NCI-H1694 treated with DMSO at 0.1 percent for 48 hours (cell line): ENCODE measurements around the gene RPL22L1.
"Not testable (repeated sequence)": the region's sequence is repeated elsewhere in the genome, so short reads cannot be mapped to it uniquely, and the experiment has no call there.

ENCODE experiments used
- DNase-seq: peaks from one replicate; lab custom pipeline; 2025; lab: John Stamatoyannopoulos, UW

The RPL22L1 gene

GRCh38 chr3:170877311-170877710, 7.3 kb upstream of the RPL22L1 start:
- not testable (repeated sequence) for DNase-seq

DNA sequence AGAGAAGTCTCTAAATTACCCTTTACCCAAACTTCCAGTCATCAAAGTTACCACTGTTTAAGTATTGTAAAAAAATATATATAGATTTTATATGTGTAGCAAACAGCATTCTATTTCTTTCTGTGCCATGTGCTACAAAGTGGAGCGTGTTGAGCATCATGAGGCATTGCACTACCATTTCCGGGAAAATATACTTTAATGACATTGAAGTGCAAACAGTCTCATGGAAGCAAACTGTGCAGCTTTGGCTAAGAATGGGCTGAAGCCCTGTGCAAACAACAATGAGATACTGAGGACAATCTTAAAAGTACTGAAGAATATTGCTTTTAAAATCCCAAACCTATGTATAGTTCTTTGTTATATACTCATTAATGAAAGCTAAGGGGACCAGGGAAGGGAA, 6.5 kb upstream of the RPL22L1 start:
- no peak for DNase-seq

DNA sequence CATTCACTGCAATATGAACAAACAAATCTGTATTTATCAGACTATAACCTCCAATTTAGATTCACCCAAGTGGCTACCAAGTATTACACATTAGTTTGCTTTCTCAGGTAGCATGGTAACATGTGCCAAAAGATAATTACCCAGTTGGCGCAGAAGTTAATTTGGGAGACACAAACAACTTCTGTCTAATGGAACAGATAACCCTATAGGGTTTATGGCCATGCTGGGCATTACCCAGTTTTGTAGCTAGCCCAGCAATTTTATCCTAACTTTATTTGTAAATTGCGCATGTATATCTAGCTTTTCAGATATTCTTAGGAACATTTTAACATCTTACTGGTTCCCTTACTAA, 780 bp downstream of the RPL22L1 start:
- DNase-seq: no peak

- no peak for DNase-seq
Observed at GRCh38 chr3:170868577-170869238, 1.3 kb downstream of the RPL22L1 start.

DNA sequence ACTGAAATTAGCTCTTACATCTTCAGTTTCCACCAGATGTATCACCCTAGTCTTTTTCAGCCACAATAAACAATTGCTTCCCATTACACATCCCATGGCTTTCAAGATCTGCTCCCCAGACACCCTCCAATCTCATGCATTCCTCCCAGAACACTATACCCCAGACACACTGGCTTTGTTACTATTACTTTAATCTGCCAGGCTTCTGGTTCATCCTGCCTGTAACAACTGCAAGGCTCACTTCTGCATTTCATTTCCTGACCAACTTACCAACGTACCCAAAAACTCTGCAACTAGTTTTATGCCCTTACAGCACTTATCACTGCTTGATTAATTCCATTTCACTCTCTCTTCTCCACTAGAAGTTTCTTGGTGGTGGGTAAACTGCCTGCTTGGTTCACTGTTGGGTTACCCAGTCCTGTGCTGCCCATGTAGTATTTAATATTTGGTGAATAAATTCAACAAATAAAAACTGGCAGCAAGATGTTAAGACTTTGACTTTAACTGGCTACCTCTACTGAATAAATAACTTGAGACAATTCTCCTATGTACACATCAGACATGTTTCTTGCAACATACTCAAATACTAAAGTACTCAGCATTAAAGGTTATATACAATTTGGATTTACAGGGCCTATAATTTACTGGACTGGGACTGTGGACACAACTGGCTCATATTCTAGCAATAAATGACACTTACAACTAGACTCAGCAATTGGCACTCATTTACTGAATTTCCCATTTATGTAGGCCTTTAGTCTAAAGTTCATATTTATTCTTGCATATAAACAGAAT, 2.7 kb downstream of the RPL22L1 start:
- no peak for DNase-seq

GRCh38 chr3:170866499-170866898, 3.5 kb downstream of the RPL22L1 start:
- no peak for DNase-seq

DNA sequence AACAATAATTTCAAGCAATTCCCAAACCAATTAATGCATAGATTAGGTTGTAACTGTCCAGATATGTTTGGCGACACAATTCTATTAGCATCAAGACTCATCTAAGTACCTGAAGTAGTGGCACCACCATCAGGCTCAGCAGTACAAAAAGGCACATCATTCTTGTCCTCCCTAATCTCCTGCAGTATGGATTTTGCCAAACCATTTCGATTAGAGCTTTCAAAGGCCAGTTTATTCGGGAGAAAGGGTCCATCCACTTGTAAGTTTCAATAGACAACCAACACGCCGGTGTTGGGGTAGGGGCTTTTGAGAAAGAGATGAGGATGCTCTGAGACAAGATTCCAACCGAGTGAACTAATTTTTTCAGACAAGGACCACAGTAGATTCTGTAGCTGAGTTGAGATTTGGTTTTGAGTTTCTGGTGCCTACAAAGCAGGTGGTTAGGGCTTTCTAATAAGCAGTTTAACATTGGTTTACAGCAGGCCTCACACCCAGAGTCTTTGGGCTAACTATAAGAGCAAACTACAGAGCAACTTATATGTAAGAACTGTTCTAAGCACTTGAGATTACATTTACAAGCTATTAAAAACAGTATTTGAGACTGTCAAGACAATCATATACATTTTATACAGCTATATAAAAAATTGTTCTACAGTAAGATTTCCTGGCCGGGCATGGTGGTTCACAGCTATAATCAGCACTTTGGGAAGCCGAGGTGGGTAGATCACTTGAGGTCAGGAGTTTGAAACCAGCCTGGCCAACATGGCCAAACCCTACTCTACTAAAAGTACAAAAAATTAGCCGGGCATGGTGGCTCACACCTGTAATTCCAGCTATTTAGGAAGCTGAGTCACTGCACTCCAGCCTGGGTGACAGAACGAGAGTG, 4.5 kb downstream of the RPL22L1 start:
- no peak for DNase-seq

- DNase-seq: no peak
Observed at GRCh38 chr3:170864525-170865208, 5.3 kb downstream of the RPL22L1 start.

- no peak for DNase-seq
Observed at GRCh38 chr3:170863816-170864215, 6.2 kb downstream of the RPL22L1 start.

GRCh38 chr3:170862618-170863374, 7.2 kb downstream of the RPL22L1 start:
- DNase-seq: peak; percentile 1

GRCh38 chr3:170858599-170858998, 11.4 kb downstream of the RPL22L1 start:
- DNase-seq: no peak

DNA sequence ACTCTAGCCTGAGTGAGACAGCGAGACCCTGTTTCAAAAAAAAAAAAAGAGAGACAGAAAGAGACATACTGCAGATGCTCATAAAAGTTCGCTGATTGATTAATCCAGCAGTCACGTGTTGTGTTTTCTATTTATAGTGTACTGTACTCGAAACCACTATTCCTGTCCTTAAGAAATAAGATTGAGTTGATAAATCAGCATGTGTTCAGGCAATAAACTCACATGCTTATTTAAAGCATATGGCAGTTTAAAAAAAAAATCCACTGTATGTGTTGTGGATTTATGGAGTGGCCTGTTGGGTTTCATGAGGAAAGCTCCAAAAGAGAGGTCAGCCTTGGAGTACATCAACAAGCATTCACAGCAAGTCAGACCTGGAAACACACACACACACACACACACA, 17.7 kb downstream of the RPL22L1 start:
- no peak for DNase-seq

- DNase-seq: peak; percentile 37
Observed at GRCh38 chr3:170848292-170848917, 21.6 kb downstream of the RPL22L1 start.

DNA sequence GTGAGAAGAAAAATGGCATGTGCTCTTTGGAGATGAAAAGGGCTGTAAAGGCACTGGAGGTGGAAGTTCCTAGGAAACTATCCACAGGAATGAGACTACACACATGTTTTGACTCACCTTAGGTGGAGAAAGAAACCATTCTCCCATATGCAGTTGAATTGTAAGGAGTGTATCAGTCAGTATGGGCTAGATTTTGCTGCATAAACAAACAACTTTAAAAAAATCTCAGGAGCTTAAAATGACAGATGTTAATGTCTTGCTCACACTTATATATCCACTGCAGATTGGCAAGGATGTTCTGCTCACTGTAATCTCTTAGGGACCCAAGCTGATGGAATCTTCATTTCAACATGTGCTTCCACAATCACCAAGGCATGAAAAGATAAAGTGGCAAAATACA, 25.6 kb downstream of the RPL22L1 start:
- no peak for DNase-seq

DNA sequence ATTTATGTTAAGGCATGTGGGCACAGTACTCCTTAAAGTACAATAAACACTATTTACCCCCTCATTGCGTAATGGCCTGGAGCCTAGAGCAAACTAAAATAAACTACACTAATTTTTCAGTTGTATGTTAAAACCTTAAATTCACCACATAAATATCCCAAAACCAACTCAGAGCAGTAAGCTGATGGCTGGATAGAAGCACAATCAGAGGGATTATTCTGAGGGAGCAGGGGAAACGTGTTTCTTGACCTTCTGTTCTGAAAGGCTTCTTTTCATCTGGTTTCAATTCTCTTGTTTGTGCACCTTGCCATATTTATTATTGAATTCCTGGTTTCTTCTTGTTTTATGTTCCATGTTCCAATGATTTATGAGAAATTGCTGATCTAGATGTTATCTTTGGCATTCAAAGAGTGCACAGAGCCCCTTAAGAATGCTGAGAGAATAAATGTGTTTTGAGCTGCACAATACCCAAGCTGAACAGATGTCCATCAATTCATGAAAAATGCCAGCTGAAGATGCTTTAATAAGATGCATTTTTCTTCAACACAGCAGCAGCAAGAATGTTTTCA, 29.6 kb downstream of the RPL22L1 start:
- DNase-seq: no peak

- no peak for DNase-seq
Observed at GRCh38 chr3:170839518-170840100, 30.4 kb downstream of the RPL22L1 start.

DNA sequence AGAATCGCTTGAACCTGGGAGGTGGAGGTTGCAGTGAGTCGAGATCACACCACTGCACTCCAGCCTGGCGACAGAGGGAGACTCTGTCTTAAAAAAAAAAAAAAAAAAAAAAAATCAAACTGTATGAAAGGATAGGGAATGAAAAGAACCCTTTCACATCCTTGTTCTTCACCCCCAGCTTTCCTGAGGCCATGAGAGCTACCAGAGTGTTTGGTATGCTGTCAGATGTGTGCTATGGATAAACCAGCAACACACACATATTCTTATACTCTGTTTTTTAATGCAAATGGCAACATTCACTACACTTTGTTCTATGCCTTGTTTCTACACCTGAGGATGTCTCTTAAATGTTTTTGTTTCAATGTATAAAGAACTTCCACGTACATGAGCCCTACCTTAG, 33.5 kb downstream of the RPL22L1 start:
- no peak for DNase-seq

DNA sequence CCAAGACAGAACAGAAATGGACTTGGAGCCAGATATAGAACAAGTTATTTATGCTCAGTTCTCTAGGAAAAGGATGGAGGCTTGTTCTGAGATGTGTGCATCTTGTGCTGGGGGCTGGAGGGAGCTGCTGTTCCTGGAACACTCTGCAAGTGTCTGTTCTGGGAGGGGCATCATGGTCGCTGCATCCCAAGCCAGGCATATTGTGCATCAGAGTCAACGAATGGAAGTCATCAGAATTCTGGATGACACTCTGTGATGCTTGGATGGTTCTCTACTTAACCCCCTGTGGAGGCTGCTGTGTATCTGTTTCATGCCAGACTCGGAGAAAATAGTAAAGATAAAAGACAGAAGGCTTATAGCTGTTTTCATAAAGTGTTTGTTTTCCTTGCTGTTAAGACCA, 34.7 kb downstream of the RPL22L1 start:
- DNase-seq: no peak

DNA sequence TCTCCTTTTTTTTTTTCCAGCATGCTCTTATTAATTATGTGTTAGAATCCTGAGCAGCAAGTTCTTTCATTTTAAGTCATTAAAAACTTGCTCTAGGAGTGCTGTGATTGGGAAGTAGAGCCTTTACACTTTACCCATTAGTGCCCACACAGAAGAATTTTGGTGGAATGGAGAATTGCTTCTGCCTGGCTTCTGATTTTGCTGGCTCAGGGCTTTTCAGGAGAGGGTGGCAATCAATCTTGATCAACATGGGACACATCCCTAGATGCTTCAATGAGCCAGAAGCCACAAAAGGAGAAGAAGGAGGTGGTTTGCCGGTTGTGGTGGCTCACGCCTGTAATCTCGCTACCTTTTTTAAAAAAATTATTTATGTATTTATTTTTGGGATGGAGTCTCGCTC, 39.4 kb downstream of the RPL22L1 start:
- DNase-seq: no peak
